Measurements from ENCODE around the gene COL15A1.

The COL15A1 gene

DNA sequence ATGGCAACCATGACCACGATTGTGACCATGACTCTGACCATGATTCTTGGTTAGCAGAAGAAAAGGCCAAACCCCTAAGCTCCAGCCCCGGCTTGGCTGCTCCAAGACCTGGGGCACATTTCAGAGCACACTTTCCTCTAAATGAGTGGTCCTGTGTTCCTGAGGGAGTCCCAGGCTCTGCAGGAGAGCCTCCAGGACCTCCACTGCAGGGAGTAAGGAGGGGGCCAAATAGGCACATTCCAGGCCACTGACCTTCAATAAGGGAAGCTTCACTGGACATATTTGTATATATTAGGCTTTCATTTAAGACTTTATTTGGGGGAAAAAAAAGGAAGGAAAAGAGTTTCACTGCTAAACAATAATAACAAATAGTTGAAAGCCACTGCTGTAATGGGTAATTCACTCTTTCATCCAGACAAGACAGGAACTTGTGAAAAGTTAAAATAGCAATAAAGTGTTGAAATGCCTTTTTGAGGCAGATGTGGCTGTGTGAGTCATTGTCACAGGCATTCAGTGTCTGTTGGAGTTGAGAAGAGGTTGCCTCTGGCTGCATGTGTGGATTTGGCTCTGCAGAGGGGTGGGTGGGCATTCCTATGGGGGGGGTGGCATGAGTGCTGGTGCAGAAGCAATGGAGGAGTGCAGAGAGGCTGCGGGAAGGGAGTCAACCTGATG lies 97.3 kb downstream of the COL15A1 start:
- DNase-seq = no peak

DNA sequence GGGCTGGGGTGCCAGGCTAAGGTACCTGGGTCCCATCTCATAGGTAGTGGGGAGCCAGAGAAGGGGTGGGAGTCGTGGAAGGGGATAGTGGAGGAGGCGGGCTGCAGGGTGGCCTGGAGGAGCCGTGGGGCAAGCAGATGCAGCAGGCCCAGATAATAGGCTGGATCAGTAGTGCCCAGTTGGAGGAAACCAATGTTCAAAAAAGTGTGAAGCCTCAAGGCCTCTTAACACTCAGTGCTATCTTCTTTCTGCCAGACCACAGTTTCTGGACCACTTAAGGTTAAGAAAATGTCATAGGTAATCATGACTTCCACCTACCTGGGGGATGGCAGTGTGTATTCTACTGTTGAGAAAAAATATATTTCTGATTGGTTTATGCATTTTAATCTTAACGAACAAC lies 97.9 kb downstream of the COL15A1 start:
- DNase-seq = no peak

DNA sequence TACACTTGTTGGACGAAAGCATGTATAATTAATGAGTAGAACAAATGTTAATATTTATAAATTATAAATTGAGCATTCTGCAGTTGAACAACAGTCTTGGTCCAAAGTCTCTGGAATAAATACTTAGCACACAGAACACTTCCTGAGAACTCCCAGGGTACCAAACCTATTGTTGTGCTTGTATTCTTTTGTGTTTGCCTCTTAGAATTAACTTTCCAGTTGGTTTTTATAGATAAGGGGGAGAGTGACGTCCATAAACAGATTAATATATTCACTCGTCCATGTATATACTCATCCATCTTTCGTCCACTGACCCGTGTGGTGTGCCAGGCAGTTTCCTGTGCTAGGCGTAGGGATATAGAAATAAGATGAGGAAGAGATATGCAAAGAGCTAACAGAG lies 98.9 kb downstream of the COL15A1 start:
- no peak for DNase-seq

DNA sequence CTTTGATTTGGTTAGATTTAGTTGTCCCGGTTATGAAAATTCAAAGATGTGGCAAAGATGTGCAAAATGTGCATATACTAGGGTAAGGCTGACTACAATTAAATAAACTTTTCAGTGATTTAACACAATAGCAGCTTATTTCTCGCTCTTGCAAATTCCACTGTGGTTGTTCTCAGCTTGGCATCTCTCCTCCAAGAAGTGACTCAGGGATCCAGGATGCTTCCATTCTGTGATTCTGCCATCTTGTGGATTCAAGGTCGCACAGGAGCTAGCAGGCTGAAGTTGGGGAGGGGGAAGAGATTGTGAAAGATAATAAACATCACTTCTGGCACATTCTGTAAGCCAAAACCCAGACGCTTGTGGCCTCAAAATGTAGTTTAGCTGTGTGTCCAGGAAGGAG lies 101.1 kb downstream of the COL15A1 start:
- no peak for DNase-seq

DNA sequence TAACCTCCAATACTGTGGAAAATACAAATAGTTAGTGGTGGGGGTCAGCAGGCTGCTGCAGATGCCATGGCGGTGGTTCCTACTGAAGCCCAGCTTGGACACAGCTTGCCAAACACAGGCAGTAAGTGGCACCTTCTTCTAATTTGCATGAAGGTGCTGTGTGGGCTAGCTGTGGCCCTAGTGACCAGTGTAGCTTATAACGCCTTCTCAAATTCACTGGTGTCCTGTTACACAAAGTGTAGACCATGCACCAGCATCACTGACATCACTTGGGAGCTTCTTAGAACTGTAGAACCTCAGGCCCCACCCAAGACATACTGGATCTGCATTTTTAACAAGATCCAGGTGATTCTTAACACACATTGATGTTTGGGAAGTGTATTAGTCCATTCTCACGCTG lies 102.4 kb downstream of the COL15A1 start:
- DNase-seq = no peak

DNA sequence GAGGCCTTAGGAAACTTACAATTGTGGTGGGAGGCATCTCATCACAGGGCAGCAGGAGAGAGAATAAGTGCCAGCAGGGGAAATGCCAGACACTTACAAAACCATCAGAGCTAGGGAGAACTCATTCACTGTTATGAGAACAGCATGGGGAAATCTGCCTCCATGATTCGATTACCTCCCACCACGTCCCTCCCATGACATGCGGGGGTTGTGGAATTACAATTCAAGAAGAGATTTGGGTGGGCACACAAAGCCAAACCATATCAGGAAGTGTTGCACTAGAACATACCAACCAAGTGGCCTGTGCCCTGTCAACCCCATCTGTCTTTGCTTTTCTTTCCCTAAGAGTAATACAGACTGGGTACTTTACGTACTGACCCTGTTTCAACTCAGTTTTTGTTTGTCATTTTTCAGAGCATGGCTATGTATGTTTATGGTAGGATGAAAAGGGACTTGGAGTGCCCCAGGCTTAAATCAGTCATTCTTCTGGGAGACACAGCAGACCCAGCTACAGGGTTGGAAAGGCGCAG lies 102.9 kb downstream of the COL15A1 start:
- DNase-seq = no peak

DNA sequence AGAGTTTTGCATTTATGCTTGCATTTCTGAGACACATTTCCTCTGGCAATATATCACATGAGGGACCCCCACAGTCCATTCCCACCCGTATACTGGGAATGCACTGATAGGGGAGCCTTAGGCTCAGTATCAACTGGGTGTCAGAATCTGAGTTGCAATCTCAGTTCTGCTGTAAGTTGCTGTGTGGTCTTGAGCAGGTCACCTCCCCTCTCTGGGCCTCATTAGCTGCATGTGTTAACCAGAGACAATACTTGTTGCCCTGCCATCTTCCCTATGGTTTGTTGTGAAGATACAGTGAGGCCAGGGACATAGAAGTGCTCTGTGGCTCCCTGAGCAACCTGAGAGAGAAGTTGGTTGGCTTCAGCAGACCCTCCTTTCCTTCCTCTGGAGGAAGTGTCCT lies 105.5 kb downstream of the COL15A1 start:
- DNase-seq = no peak

DNA sequence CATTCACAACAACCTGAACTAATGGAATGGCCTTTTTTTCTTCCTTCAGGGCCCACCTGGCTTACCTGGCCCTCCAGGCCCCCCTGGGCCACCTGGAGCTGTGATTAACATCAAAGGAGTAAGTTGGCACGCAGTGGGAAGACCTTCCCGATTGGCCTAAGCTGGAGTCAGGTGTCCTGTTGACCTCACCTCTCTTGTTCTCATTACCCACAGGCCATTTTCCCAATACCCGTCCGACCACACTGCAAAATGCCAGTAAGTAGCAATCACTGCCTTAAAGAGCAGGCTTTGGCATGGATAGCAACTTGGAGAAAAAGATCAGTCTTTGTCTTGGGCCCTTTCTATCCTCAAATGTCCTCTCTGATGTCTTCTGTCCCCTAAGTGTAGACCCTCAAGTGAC lies 105.9 kb downstream of the COL15A1 start:
- DNase-seq = no peak

DNA sequence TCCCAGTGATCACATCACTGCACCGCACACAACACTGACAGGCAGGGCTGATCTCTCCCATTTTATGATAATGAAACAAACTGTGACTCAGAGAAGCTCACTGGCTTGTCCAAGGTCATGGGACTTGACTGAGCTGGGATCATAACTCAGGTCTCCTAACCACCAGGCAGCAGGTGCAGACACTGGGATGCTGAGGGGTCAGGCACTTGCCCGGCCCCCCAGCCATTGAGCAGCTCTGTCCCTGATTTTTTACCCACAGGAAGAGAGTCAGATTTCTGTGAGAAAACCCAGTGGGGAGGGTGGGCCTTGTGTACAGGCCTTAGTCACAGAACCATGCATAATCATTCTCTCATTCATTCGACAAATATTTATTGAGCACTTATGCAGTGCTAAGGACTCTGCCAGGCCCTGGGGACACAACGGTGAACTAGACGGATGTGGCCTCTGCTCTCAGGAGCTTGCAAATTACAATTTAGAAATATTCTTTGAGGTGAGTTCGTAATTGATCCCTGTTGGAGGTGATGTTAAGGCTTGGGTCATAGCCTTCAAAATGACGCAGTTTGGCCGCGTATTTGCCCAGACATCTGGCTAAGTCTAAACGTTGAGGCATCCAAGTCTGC lies 106.7 kb downstream of the COL15A1 start:
- DNase-seq = no peak

DNA sequence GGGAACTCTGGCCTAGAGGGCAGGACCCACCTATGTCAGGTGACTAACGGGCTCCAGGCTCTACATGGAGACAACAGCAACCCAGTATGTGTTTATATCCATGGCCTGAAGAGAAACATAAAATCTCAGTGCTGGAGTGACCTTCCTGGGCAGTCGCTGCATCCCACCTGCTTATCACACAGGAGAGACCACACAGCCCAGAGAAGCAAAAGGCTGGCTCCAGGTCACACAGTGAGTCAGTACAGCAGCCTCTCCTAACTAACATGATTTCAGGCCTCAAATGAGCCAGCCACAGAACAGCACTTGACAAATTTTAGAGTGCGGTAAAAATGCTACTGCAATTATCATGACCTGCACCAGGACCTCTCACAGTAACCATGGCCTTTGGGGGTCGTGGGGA lies 107.2 kb downstream of the COL15A1 start:
- no peak for DNase-seq

DNA sequence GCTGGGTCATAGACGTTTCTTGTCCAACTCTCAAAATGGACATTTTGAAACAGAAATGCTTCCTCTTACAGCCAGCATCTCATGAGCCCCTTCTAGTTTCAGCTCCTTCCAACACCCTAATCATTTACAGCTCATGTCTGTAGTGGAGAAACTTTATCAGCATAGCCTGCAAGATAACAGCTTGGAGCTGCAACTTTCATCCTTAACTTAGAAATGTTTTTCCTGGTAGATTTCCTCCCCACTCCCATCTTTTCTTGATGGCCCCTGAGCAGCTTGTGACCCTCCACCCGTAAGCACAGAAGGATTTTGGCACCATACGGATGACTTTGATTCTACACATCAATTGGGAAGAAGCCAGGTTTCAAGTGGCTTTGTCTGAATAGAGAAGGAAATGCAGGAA lies 107.7 kb downstream of the COL15A1 start:
- no peak for DNase-seq

DNA sequence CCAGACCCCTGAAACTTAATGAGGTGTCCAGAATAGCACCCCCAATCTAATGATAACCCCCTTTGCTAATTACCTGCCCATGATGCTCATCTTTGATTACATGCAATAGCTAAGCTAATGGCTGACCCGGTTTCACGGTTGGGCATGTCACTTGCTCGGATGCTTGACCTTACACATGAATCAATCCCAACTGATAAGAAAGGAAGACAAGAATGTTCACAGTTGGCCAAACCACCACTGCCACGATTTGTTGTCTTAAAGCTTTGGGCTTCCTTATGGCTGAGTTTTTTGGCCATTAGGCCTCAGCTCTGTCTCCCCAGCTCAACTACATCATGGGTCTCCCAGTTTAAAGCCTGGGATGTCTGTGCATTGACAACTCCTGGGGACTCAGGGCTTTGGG lies 108.1 kb downstream of the COL15A1 start:
- no peak for DNase-seq

DNA sequence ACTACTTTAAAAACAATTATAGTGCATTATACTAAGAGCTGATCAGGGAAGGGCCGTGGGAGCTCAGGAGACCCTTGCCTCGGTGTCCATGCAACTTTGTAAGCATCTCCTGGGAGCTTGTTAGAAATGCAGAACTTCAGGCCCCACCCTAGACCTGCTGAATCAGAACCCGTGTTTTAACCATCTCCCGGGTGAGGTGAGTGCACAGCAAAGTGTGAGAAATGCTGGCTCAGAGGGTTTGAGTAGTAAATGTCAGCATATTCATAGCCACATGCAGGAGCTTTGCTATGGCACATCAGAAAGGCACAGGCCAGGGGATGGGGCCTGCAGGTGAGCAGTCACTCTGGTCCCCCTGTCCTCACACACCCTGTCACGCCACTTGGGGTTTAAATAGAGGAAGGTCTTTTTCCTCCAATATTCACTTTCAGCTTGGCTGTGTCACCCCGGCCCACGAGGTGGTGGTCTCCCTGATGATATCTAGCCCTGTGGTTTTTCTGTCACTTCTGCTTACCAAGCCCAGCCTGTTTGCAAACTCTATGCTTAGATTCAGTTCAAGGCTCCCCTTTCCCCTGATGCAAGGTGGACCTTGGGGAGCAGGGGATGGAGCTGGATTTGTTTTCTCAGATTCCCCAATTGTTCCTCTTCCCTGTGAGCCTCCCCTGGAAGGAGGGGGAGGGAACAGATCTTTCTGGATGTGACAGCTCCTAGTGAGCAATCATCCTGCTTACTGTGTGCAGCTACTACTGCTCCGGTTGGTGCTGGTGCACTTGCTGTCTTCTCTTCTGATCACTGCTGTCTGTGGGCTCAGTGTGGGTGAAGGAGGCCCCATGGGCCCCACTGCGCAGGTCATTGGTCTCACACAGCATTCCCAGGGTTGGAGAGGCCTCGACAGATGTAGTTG lies 109.4 kb downstream of the COL15A1 start:
- no peak for DNase-seq

DNA sequence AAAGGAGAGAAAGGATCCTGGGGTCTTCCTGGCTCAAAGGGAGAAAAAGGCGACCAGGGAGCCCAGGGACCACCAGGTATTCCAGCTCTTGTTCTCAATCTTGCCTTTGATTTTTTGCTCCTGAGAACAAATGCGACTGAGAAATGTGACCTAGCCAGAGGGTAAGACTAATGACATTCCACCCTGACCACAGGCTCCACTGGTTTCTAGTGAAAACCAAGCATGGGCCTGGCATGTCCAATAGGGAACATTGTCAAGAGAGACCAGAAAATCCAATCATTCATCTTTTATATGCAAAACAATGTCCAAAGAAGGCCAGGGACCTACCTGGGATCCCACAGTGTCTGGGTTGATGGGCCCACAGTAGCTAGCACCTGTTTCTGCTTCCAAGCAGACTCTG lies 110.9 kb downstream of the COL15A1 start:
- no peak for DNase-seq

DNA sequence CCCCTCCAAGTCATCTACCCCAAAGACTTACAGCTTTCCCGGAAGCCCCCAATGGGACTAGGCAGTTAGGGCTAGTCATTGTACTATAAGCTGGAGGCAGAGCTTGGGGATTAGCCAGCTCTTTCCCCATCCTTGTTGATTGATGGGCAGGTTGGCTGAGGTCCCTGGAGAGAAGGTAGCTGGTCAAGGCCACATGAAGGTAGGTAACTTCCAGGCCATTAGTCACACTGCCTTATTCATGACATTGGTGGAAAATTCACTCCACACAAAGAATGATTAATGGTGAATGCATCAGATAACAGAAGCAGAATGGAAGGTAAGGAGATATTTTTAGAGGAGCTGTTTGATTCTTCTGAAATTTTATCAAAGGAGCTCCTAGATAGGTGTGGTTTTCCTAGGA lies 111.7 kb downstream of the COL15A1 start:
- DNase-seq = no peak

DNA sequence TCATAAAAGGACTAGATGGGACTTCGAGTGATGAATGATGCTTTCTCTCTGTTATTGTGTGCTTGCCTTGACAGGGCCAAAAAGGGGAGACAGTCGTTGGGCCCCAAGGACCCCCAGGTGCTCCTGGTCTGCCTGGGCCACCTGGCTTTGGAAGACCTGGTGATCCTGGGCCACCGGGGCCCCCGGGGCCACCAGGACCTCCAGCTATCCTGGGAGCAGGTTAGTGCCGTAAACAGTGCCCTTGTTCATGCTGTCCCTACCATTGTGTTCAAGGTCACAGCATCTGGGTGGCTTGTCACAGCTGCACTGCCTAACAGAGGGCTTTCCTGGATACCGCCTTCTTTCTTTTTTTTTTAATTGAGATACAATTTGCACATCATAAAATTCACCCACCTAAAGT lies 112.5 kb downstream of the COL15A1 start:
- no peak for DNase-seq

DNA sequence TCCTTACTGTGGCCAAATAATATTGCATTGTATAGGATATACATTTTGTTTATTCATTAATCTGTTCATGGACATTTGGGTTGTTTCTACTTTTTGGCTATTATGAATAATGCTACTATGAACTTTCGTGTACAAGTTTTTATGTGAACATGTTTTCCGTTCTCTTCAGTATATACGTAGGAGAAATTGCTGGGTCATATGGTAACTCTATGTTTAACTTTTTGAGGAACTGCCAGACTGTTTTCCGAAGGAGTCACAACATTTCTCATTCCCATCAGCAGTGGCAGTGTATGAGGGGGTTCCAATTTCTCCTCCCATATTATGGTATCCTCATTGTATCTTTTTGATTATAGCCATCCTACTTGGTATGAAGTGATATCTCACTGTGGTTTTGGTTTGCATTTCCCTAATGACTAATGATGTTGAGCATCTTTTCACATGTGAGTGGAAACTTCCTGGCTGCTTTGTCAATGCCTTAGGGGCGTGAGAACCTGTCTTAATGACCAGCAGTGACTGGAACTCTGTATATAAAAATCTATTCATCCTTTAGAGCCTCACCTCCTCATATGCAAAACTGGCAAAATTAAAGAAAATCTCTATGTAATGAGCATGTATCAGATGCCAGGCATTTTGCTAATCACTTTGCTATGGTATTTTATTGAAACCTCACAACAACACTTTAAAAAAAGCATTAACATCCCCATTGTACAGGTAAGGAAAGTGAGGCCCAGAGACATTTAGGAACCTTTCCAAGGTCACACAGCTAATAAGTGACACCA lies 113.4 kb downstream of the COL15A1 start:
- DNase-seq = no peak

DNA sequence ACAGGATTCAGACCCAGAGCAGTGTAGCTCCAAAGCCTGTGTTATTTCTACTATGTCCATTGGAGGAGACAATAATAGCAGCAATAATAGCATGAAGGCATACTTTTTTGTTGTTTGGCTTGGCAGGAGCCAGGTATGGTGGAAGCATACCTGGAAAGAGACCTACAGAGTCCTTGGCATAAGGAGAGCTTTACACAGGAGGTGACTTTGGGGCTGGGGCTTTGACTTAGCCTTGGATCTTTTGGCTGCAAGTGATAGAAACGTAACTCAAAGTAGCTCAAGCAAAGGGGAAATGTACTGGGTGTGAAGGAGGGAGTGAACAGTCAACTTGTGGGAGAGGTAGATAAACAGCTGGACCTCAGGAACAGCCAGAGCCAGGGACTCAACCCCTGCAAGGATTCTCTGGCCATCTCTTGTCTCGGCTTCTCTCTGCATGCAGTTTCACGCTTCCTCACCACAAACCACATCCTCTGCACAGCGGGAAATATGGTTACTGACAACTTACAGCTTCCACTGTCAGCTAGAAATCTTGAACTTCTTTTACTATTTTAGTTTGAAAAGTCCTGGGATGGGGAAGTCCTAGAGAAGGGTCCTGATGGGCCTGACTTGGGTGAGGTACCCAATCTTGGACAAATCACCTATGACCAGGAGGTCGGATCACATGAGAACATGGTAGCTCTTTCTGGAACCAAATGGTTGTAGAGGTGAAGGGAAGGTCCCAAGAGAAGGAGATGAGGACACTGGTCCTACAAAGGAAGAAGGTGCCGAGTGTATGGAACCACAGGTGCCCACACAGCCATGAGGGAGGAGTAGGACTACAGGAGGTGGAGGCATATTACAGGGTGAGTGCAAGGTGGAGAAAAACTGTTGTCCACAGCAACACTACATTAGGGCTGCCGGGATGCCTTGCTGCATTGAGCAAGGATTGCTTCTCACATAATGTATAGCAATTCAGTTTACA lies 114.2 kb downstream of the COL15A1 start:
- no peak for DNase-seq

DNA sequence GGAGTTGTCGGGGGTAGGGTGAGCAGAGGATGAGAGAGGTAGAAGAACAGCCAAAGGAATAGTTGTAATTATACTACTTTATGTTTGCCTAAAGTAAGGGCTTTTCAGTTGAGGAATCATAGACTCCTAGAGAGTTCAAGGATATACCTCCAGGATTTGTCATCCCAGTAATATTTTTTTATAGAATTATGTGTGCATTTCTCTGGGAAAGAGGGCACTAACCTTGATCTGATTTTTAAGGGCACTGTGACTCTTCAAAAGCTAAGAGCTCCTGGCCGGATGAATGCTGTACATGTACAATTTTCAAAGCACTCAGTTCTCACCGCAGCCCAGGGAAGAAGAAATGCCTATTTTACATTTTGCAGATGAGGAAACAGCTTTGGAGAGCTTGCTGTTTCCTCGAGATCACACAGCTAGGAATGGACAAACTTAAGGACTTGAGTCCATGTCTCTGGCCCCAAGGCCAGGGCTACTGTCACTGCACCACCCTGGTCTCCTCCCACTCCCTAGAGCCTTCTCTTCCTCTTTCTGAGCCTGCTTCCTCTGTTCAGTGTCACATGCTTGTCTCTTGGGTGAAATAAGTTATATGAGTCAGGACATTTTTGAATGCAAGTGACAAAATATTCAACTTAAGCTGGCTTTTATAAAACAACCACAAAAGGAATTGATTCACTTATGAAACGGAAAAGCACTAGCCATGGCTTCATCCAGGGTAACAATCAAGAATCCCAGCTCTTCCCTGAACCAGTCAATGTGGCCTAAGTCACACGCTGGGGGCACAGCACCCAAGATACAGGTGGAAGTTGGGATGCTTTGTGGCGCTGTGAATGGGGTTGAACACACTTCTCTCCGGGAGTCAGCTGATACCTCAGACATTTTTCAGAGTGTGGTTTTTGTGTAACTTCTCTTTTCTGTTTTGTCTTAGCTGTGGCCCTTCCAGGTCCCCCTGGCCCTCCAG lies 115.5 kb downstream of the COL15A1 start:
- DNase-seq = no peak

DNA sequence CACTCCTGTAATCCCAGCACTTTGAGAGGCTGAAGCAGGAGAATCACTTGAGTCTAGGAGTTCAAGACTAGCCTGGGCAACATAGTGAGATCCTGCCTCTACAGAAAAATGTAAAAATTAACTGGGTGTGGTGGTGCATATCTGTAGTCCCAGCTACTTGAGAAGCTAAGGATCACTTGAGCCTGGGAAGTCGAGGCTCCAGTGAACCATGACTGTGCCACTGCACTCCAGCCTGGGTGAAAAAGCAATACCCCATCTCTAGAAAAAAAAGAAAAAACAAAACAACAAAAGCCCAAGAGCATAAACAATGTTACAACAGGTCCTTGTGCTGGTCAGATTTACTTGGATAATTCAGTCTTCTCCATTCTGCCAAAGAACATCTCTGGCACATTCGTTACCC lies 116.9 kb downstream of the COL15A1 start:
- DNase-seq = no peak

DNA sequence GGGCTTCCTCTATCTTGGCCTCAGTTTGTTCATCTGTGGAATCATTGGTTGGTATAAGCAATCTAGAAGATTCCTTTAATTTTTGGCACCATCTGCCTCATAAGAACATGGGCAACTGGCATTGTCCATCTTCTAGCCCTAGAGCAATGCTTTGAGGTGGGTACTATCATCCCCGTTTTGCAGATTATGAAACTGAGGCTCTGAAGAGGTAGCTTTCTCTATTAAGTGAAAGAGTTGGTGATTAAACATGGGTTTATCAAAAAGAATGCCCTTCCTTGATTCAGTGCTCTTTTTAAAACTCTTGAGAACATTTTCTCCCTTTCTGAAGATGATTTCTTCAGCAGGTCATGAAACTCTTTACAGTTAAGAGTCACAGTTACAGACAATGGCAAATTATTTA lies 118.8 kb downstream of the COL15A1 start:
- DNase-seq = no peak

Data from SHP77 treated with DMSO at 0.1 percent for 48 hours (cell line).